Adrenal gland (tissue), 5 donors: Measurements from ENCODE around the gene SLC7A9.

Experiments used
- CTCF ChIP-seq, 6 experiments: fragments of 450-650 bp in 4 of 6; fragments of 200-600 bp in 2 of 6; sonication (generic) in 1 of 6; IDR thresholded peaks; 1 replicate in 5 of 6; 2 replicates in 1 of 6; pipeline versions ENCODE4 v1.5.1 to v1.8.0; 2016 to 2021; ENCODE audit warnings: antibody characterized with exemption in 6 of 6, mild to moderate bottlenecking in 2 of 6, moderate library complexity in 1 of 6
- POLR2A ChIP-seq, 2 donors: fragments of 450-650 bp; IDR thresholded peaks; one replicate each; pipeline ENCODE4 v1.6.1; 2017; ENCODE audit warnings: antibody characterized with exemption in 2 of 2, mild to moderate bottlenecking in 2 of 2, moderate library complexity in 1 of 2
- donor health status: DM: no; HTN: no; CAD: no.

- TF ChIP-seq CTCF (IDR thresholded peaks at IDR 0.05): no peak
- no peak for TF ChIP-seq POLR2A (IDR thresholded peaks at IDR 0.05)
Observed at GRCh38 chr19:32858155-32858554, 11.4 kb downstream of the SLC7A9 start.
